Measurements from ENCODE around the gene CPED1.

CPED1 gene

GRCh38 chr7:121272676-121273075, 284.2 kb downstream of the CPED1 start:
- no peaks in the 10 kb centered on the region for H3K9me3 ChIP-seq (ENCODE audit: control insufficient read depth in 2 of 2, low read length in 2 of 2)
- H3K27me3 ChIP-seq (ENCODE audit: control insufficient read depth in 1 of 2, insufficient read depth in 2 of 2, low read length in 2 of 2) = no peaks in the 10 kb centered on the region
- peaks cover 13 to 14% of the 10 kb centered on the region in 2 donors for H3K36me3 ChIP-seq (ENCODE audit: control insufficient read depth in 2 of 2, insufficient read depth in 2 of 2, low read length in 2 of 2)
- H3K27ac ChIP-seq (ENCODE audit: low read length) = no peak overlapping the region
- no peaks in the 10 kb centered on the region for H3K4me1 ChIP-seq (ENCODE audit: control insufficient read depth, insufficient read depth, low read length)
- no peak overlapping the region for H3K4me3 ChIP-seq (ENCODE audit: low read length in 2 of 2)
- H3K9ac ChIP-seq (ENCODE audit: low read length in 2 of 2) = no peak overlapping the region

- Histone ChIP-seq H3K36me3 (ENCODE audit: control insufficient read depth in 2 of 2, insufficient read depth in 2 of 2, low read length in 2 of 2) (peaks cover 5 to 8% of the 10 kb centered on the region in 2 donors), H3K9ac (ENCODE audit: low read length in 2 of 2) (no peak overlapping the region), H3K4me3 (ENCODE audit: low read length in 2 of 2) (no peak overlapping the region), H3K27ac (ENCODE audit: low read length) (no peak overlapping the region), H3K27me3 (ENCODE audit: control insufficient read depth in 1 of 2, insufficient read depth in 2 of 2, low read length in 2 of 2) (no peaks in the 10 kb centered on the region), H3K4me1 (ENCODE audit: control insufficient read depth, insufficient read depth, low read length) (no peaks in the 10 kb centered on the region), H3K9me3 (ENCODE audit: control insufficient read depth in 2 of 2, low read length in 2 of 2) (no peaks in the 10 kb centered on the region)
Measured at GRCh38 chr7:121273467-121274167, 285.1 kb downstream of the CPED1 start.

GRCh38 chr7:121274467-121274866, 286.0 kb downstream of the CPED1 start:
- H3K27ac ChIP-seq (ENCODE audit: low read length) = no peak overlapping the region
- H3K36me3 ChIP-seq (ENCODE audit: control insufficient read depth in 2 of 2, insufficient read depth in 2 of 2, low read length in 2 of 2) = peaks cover 3 to 5% of the 10 kb centered on the region in 2 donors
- no peak overlapping the region for H3K4me3 ChIP-seq (ENCODE audit: low read length in 2 of 2)

GRCh38 chr7:121275204-121275603, 286.7 kb downstream of the CPED1 start:
- H3K27ac ChIP-seq (ENCODE audit: low read length) = no peak overlapping the region
- peaks cover 3 to 5% of the 10 kb centered on the region in 2 donors for H3K36me3 ChIP-seq (ENCODE audit: control insufficient read depth in 2 of 2, insufficient read depth in 2 of 2, low read length in 2 of 2)
- no peak overlapping the region for H3K9ac ChIP-seq (ENCODE audit: low read length in 2 of 2)
- H3K4me3 ChIP-seq (ENCODE audit: low read length in 2 of 2) = no peak overlapping the region
- no peaks in the 10 kb centered on the region for H3K9me3 ChIP-seq (ENCODE audit: control insufficient read depth in 2 of 2, low read length in 2 of 2)
- no peaks in the 10 kb centered on the region for H3K27me3 ChIP-seq (ENCODE audit: control insufficient read depth in 1 of 2, insufficient read depth in 2 of 2, low read length in 2 of 2)
- H3K4me1 ChIP-seq (ENCODE audit: control insufficient read depth, insufficient read depth, low read length) = no peaks in the 10 kb centered on the region

More at GRCh38 chr7:121274467-121274866, 286.0 kb downstream of the CPED1 start:
- no peaks in the 10 kb centered on the region for H3K9me3 ChIP-seq (ENCODE audit: control insufficient read depth in 2 of 2, low read length in 2 of 2)
- H3K27me3 ChIP-seq (ENCODE audit: control insufficient read depth in 1 of 2, insufficient read depth in 2 of 2, low read length in 2 of 2) = no peaks in the 10 kb centered on the region
- no peaks in the 10 kb centered on the region for H3K4me1 ChIP-seq (ENCODE audit: control insufficient read depth, insufficient read depth, low read length)
- no peak overlapping the region for H3K9ac ChIP-seq (ENCODE audit: low read length in 2 of 2)

GRCh38 chr7:121276313-121276712, 287.8 kb downstream of the CPED1 start:
- Histone ChIP-seq H3K4me3 (ENCODE audit: low read length in 2 of 2) (no peak overlapping the region), H3K27ac (ENCODE audit: low read length) (no peak overlapping the region), H3K9me3 (ENCODE audit: control insufficient read depth in 2 of 2, low read length in 2 of 2) (no peaks in the 10 kb centered on the region)

GRCh38 chr7:121278120-121279021, 289.9 kb downstream of the CPED1 start:
- no peak overlapping the region for H3K4me3 ChIP-seq (ENCODE audit: low read length in 2 of 2)
- no peak overlapping the region for H3K27ac ChIP-seq (ENCODE audit: low read length)
- H3K9me3 ChIP-seq (ENCODE audit: control insufficient read depth in 2 of 2, low read length in 2 of 2) = no peaks in the 10 kb centered on the region
- H3K4me1 ChIP-seq (ENCODE audit: control insufficient read depth, insufficient read depth, low read length) = no peaks in the 10 kb centered on the region
- H3K9ac ChIP-seq (ENCODE audit: low read length in 2 of 2) = no peak overlapping the region
- H3K36me3 ChIP-seq (ENCODE audit: control insufficient read depth in 2 of 2, insufficient read depth in 2 of 2, low read length in 2 of 2) = peaks cover 3 to 5% of the 10 kb centered on the region in 2 donors
- no peaks in the 10 kb centered on the region for H3K27me3 ChIP-seq (ENCODE audit: control insufficient read depth in 1 of 2, insufficient read depth in 2 of 2, low read length in 2 of 2)

More at GRCh38 chr7:121276313-121276712, 287.8 kb downstream of the CPED1 start:
- Histone ChIP-seq H3K36me3 (ENCODE audit: control insufficient read depth in 2 of 2, insufficient read depth in 2 of 2, low read length in 2 of 2) (peaks cover 3 to 7% of the 10 kb centered on the region in 2 donors), H3K4me1 (ENCODE audit: control insufficient read depth, insufficient read depth, low read length) (no peaks in the 10 kb centered on the region), H3K9ac (ENCODE audit: low read length in 2 of 2) (no peak overlapping the region), H3K27me3 (ENCODE audit: control insufficient read depth in 1 of 2, insufficient read depth in 2 of 2, low read length in 2 of 2) (no peaks in the 10 kb centered on the region)

GRCh38 chr7:121279060-121279620, 290.6 kb downstream of the CPED1 start:
- no peaks in the 10 kb centered on the region for H3K4me1 ChIP-seq (ENCODE audit: control insufficient read depth, insufficient read depth, low read length)
- H3K4me3 ChIP-seq (ENCODE audit: low read length in 2 of 2) = no peak overlapping the region
- no peak overlapping the region for H3K9ac ChIP-seq (ENCODE audit: low read length in 2 of 2)
- H3K36me3 ChIP-seq (ENCODE audit: control insufficient read depth in 2 of 2, insufficient read depth in 2 of 2, low read length in 2 of 2) = peaks cover 5 to 7% of the 10 kb centered on the region in 2 donors
- no peaks in the 10 kb centered on the region for H3K27me3 ChIP-seq (ENCODE audit: control insufficient read depth in 1 of 2, insufficient read depth in 2 of 2, low read length in 2 of 2)
- no peak overlapping the region for H3K27ac ChIP-seq (ENCODE audit: low read length)
- H3K9me3 ChIP-seq (ENCODE audit: control insufficient read depth in 2 of 2, low read length in 2 of 2) = no peaks in the 10 kb centered on the region

GRCh38 chr7:121279822-121280221, 291.3 kb downstream of the CPED1 start:
- Histone ChIP-seq H3K4me1 (ENCODE audit: control insufficient read depth, insufficient read depth, low read length) (no peaks in the 10 kb centered on the region), H3K9me3 (ENCODE audit: control insufficient read depth in 2 of 2, low read length in 2 of 2) (no peaks in the 10 kb centered on the region), H3K36me3 (ENCODE audit: control insufficient read depth in 2 of 2, insufficient read depth in 2 of 2, low read length in 2 of 2) (peaks cover 5 to 7% of the 10 kb centered on the region in 2 donors), H3K4me3 (ENCODE audit: low read length in 2 of 2) (no peak overlapping the region), H3K27ac (ENCODE audit: low read length) (no peak overlapping the region), H3K27me3 (ENCODE audit: control insufficient read depth in 1 of 2, insufficient read depth in 2 of 2, low read length in 2 of 2) (no peaks in the 10 kb centered on the region), H3K9ac (ENCODE audit: low read length in 2 of 2) (no peak overlapping the region)

GRCh38 chr7:121280656-121281055, 292.1 kb downstream of the CPED1 start:
- Histone ChIP-seq H3K4me3 (ENCODE audit: low read length in 2 of 2) (no peak overlapping the region), H3K27me3 (ENCODE audit: control insufficient read depth in 1 of 2, insufficient read depth in 2 of 2, low read length in 2 of 2) (no peaks in the 10 kb centered on the region), H3K4me1 (ENCODE audit: control insufficient read depth, insufficient read depth, low read length) (no peaks in the 10 kb centered on the region), H3K27ac (ENCODE audit: low read length) (no peak overlapping the region), H3K9me3 (ENCODE audit: control insufficient read depth in 2 of 2, low read length in 2 of 2) (no peaks in the 10 kb centered on the region), H3K9ac (ENCODE audit: low read length in 2 of 2) (no peak overlapping the region), H3K36me3 (ENCODE audit: control insufficient read depth in 2 of 2, insufficient read depth in 2 of 2, low read length in 2 of 2) (peaks cover 5 to 10% of the 10 kb centered on the region in 2 donors)

GRCh38 chr7:121282129-121282528, 293.6 kb downstream of the CPED1 start:
- Histone ChIP-seq H3K27ac (ENCODE audit: low read length) (no peak overlapping the region), H3K4me1 (ENCODE audit: control insufficient read depth, insufficient read depth, low read length) (no peaks in the 10 kb centered on the region), H3K36me3 (ENCODE audit: control insufficient read depth in 2 of 2, insufficient read depth in 2 of 2, low read length in 2 of 2) (peaks cover 3 to 19% of the 10 kb centered on the region in 2 donors), H3K9ac (ENCODE audit: low read length in 2 of 2) (no peak overlapping the region), H3K9me3 (ENCODE audit: control insufficient read depth in 2 of 2, low read length in 2 of 2) (no peaks in the 10 kb centered on the region), H3K4me3 (ENCODE audit: low read length in 2 of 2) (no peak overlapping the region), H3K27me3 (ENCODE audit: control insufficient read depth in 1 of 2, insufficient read depth in 2 of 2, low read length in 2 of 2) (no peaks in the 10 kb centered on the region)
